ENCODE data around the gene NELFA.

Gene NELFA

GRCh38 chr4:1981251-1982058 is 27.3 kb downstream of the NELFA start:
- no peak for DNase-seq

DNA sequence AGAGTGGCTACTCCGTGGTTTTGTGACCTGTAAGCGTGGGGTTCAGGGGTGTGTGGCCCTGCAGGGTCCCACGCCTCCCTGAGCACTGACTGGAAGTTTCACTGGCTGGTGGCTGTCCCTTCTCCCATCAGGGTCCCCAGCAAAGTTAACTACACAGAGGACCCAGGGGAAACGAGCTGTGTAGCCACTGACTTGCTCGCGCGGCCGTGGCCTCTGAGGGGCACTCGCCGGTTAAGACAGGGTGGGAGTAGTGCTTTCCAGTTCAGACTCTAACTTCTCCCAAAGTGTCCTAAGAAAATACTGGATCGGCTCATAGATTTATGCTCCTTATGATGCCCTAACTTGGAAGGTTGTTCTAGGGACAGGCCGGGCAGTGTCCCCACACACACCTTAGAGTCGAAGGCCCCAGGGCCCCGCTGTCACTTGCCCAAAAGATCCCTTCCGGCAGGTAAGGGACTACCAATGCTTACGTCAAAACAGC is 28.2 kb downstream of the NELFA start:
- no peak for DNase-seq

GRCh38 chr4:1979477-1980196 is 29.1 kb downstream of the NELFA start:
- no peak for DNase-seq

DNA sequence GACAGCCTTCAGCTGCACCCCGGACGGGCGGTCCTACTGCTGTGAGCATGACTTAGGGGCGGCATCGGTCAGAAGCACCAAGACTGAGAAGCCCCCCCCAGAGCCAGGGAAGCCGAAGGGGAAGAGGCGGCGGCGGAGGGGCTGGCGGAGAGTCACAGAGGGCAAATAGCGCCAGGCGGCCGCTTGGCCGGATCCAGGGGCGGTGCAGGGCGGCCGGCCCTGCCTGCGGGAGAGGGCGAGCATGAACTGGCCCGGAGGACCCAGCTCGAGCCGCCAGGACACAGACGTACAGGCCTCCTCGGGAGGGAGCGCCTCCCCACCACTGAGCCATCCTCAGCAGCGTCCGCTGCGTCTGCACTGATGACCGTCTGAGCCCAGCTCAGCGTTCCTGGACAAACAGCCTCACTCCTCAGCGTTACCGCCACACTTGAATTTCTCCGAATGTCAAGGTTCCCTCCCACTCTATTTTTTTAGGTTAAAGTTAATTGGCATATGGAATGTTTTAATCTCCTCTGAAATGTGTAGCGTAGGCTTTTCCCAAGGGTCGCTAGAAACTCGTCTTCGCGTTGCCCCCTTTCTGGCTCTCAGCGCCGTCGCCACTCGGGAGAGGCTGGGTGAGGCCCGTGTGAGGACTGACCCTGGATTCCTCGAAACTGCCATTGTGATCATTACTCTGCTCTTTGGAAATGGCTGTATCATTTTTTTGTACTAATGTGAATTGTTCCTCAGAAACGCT is 29.9 kb downstream of the NELFA start:
- DNase-seq: no peak

GRCh38 chr4:1978226-1978625 is 30.5 kb downstream of the NELFA start:
- DNase-seq: no peak

DNA sequence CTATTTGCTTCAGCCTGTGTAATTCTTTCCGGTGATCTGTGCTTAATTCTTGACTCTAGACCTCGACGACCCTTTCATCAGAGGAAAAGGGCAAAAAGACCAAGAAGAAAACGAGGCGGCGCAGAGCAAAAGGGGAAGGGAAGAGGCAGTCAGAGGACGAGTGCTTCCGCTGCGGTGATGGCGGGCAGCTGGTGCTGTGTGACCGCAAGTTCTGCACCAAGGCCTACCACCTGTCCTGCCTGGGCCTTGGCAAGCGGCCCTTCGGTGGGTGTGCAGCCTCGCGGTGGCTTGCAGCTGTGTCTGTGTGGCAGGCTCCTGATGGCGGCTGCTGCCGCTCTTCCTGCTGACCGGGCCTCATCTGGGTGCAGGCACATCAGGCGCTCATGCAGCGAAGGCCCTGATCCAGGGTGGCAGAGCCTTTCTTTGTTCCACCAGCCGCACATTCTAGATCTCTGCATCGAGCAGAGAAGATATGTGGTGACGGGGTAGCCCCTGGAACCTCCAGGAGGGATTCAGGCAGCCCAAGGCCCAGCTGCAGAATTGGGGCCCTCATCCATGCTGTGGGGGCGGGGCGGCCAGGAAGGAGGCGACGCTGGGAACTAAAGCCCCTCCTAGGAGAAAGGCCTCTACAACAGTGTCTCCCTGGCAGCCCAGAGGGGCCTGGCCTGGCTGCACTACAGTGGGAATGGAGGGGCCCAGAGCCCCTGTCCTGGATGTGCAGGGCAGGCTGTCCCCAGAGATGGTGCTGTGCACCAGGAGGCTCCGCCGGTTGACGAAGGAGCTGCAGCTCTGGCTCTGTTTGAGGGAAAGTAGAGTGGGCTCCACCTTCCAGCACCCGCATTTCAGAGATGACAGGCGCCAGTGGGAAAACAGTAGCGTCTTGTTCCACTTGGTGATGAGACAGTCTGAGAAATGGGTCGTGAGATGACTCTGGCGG is 32.1 kb downstream of the NELFA start:
- no peak for DNase-seq

GRCh38 chr4:1975880-1976279 is 32.9 kb downstream of the NELFA start:
- DNase-seq: no peak

DNA sequence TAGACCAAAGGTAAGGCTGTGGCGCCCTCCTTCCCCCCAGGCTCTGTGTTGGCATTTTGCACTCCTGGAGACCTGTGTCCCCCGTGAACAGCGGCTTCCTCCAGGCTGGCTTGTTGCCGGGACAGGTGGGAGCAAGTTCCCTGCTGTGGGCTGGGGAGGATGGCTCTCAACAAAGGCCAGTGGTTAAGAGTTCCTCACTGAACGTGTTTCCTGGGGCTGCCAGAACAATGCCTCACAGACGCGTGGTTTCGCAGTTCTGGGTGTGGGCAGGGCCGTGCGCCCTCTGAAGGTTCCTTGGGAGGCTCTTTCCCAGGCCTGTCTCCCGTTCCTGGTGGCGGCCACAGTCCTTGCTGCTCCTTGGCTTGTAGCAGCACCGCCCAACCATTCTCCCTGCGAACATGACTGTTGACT is 33.4 kb downstream of the NELFA start:
- DNase-seq: no peak

- DNase-seq: no peak
Measured at GRCh38 chr4:1974840-1975239, 33.9 kb downstream of the NELFA start.

- no peak for DNase-seq
Measured at GRCh38 chr4:1973661-1974060, 35.1 kb downstream of the NELFA start.

GRCh38 chr4:1973218-1973617 is 35.6 kb downstream of the NELFA start:
- DNase-seq: no peak

DNA sequence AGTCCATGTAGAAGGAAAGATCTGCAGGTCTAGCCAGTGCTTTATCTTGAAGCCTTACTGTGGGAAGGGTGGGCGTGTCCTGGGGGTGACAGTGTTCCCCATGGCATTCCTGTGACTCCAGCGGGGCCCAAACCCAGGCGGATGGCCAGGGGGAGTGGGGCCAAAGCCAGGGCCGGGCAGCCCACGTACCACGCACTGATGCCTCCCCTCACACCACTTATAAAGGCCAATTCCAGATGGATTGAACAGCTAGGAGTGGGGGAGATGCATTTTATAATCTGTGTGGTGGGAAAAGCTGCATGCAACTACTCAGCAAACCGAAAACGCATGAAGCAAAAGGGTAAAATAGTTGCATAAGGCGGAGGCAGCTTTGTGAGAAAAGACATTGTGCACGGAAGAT is 36.4 kb downstream of the NELFA start:
- no peak for DNase-seq

DNA sequence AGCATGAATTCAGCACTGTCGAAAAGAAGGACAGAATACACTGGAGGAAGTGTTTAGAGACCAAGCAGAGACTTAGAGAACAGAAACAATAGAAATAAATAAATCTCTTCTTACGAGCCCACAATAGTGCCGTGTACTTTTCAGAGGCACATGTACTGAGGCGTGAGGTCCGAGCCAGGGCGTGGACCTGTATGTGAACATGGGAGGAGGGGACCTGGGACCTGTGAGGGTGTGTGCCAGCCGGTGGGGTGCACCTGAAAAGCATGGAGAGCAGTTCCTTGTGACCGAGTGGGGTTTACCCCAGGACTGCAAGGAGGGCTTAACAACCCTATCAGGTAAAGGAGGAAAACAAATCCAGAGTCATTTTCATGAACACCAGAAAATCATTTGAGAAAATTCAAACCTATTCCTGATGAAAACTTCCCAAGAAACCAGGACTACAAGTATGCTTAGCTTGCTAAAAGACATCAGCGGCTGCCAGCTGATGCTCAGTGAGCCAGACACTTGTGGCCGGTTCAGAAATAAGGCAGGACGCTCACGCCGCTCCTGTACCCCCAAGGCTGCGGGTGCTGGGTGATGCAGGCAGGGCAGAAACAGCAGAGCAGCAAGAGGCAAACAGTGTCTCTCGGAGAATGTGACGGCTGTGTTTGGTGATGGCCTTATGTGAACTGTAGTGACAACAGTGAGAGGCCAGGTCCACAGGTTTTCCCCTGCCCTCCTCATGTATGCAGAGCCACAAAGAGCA is 37.1 kb downstream of the NELFA start:
- no peak for DNase-seq

DNA sequence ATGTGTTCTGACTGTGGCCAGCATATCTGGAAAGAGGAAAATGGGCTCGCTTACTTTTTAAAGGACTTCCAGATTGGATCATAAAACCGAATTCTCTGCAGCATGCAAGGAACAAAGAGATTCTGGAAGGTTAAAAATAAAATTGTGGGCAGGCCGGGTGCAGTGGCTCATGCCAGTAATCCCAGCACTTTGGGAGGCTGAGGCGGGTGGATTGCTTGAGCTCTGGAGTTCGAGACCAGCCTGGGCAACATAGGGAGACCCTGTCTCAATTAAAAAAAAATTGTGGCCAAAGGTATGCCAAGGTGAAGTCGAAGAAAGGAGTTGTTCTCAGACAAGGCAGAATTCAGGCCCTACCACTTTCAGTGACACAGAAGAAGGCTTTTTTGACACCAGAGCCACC is 37.8 kb downstream of the NELFA start:
- no peak for DNase-seq

DNA sequence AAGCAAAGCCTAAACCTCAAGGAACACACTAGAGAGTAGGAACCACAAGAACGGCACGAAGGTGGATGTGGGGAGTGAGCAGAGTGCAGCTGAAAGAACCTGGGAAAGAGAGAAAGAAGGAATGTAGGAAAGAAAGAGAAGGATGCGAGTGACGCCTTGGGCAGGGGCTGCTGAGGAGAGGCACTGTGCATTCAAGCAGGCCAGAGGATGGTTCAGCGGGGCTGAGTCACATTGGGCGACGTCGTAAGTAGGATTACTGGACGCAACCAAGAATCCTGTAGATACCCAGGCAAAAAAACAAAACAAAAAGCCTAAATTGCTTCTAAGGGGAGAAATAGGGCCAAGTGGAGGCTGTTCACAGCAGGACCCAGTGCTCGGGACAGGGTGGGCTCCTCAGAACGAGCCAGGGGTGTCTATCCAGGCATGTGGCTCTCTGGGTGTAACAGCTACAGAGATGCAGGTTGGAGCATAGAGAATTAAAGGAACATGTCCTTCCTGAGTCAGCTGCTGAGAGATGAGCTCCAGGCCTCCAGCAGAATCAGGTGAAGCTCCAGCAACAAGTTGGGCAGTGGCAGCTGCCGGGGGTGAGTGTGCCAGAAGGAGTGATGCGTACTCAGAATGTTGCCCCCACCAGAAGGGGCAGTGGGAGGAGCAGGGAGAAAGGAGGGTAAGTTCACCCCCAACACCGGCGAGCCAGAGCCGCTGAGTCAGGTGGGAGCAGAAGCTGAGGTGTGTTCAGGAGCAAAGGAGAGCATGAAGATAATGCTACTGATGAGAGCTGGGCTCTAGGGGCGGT is 38.6 kb downstream of the NELFA start:
- DNase-seq: no peak

GRCh38 chr4:1968686-1969295 is 40.0 kb downstream of the NELFA start:
- no peak for DNase-seq

DNA sequence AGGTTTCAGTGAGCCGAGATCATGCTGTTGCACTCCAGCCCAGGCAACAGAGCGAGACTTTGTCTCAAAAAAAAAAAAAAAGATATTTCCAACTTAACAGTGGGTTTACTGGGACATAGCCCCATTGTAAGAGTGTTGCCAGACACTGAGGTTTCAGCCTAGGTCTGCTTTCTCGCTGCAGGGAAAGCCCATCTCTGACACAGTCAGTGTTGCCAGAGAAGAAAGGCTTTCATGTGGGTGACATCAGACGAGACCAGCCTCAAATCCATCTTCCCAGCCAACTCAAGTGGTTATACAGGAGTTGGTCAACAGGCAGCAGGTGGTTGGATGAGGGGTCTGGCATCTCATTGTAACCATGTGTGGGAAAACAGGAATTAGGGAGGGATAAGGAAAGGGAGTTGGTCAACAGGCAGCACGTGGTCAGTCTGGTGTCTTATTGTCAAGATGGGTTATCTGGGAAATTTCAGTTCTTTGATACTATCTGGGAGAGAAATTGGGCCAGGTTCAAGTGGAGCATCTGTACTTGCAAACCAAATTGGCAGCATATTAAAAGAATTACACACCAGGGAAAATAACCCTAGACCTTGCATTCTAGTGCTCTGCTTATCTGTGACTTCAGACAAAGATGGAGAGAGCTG is 41.1 kb downstream of the NELFA start:
- no peak for DNase-seq

- DNase-seq: no peak
Measured at GRCh38 chr4:1964971-1965370, 43.8 kb downstream of the NELFA start.

- DNase-seq: no peak
Measured at GRCh38 chr4:1964443-1964842, 44.3 kb downstream of the NELFA start.

DNA sequence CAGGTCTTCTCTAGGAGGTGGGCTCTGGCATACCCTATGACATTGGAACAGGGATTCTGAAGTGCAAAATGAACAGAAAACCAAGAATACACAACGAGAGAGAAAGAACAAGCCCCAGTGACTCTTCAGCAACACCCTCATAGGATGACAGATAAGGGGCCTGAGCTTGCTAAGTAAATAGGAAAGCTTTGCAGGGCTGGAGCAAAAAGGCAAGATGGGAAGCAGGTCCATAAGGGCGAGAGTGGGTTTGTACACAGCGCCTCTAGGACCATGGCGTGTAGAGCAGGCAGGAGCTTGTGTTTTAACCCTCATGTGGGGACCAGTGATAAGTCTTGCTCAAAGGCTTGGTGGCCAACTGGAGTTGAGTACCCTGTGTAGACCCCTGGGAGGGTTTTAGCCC is 45.8 kb downstream of the NELFA start:
- no peak for DNase-seq
